DND-41 (cell line): ENCODE results near the gene ZNF462.

ENCODE experiments used
- EZH2 ChIP-seq: IDR thresholded peaks from 3 replicates; pipeline ENCODE4 v1.6.1; 2012; ENCODE audit warnings: borderline replicate concordance, low read depth, mild to moderate bottlenecking, moderate library complexity, low read length, inconsistent platforms; ENCODE audit not compliant: severe bottlenecking
- TF ChIP-seq, protein P1 (sequence below): IDR thresholded peaks from 2 replicates; pipeline ENCODE4 v1.5.1; 2012; ENCODE audit warnings: borderline replicate concordance, low read length, moderate library complexity, mild to moderate bottlenecking; ENCODE audit not compliant: poor library complexity, severe bottlenecking; ENCODE audit errors: extremely low read depth

DNA sequence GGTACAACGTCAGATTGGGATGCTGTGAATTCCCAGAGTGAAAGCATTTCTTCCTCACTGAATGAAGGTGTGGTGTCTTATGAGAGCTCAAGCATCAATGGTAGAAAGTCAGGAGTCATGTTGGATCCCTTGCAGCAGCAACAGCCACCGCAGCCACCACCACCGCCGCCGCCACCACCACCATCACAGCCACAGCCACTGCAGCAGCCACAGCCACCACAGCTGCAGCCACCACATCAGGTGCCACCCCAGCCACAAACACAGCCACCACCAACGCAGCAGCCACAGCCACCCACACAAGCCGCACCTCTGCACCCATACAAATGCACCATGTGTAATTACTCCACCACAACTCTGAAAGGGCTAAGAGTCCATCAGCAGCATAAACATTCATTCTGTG is 62.4 kb downstream of the ZNF462 start:
- TF ChIP-seq, protein P1, sequence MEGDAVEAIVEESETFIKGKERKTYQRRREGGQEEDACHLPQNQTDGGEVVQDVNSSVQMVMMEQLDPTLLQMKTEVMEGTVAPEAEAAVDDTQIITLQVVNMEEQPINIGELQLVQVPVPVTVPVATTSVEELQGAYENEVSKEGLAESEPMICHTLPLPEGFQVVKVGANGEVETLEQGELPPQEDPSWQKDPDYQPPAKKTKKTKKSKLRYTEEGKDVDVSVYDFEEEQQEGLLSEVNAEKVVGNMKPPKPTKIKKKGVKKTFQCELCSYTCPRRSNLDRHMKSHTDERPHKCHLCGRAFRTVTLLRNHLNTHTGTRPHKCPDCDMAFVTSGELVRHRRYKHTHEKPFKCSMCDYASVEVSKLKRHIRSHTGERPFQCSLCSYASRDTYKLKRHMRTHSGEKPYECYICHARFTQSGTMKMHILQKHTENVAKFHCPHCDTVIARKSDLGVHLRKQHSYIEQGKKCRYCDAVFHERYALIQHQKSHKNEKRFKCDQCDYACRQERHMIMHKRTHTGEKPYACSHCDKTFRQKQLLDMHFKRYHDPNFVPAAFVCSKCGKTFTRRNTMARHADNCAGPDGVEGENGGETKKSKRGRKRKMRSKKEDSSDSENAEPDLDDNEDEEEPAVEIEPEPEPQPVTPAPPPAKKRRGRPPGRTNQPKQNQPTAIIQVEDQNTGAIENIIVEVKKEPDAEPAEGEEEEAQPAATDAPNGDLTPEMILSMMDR, result no peak
- TF ChIP-seq EZH2, result no peak
